ENCODE measurements around the gene MKRN2OS.

Gene MKRN2OS

GRCh38 chr3:12508291-12508700 lies 37.0 kb downstream of the MKRN2OS start:
- H3K4me2 ChIP-seq (ENCODE audit: low read depth, low read length, poor library complexity, severe bottlenecking), result no peak overlapping the region

DNA sequence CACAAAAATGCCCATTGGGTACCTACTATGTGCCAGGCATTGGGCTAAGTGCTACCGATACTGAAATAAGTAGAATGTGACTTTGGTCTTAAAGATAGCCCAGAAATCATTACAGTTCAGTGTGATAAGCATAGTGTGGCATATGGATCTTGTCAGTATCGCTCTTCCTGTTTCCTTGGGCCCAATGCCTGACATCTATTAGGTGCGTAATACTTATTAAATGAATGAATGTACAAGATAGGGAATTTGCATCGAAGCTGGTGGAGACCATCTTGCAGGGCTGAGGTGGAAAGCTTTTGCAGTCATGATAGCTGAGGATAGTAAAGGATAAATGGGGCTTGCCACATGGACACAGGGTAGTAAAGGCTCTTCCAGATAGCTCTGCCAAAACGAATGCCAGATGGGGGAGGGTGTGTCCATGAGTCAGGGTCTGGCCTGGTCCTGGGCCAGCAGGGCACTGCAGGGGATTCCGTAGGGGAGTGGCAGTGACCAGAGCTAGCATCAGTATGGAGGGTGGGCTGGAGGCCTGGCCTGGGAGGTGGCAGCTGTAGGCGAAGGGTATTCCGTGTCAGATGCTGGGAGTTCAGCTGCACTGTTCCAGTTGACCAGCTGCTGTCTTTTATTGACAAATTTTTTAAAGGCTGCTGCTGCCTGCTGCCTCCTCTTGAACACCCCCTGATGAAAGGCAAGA lies 37.6 kb downstream of the MKRN2OS start:
- Histone ChIP-seq H3F3A (ENCODE audit: insufficient read depth) (no peaks in the 10 kb centered on the region), H3K9me3 (ENCODE audit: insufficient read depth, low read length) (no peaks in the 10 kb centered on the region), H2AFZ (ENCODE audit: low read depth, low read length, severe bottlenecking) (no peak overlapping the region), H3K4me2 (ENCODE audit: low read depth, low read length, poor library complexity, severe bottlenecking) (no peak overlapping the region), H3K79me2 (ENCODE audit: insufficient read depth, low read length) (no peaks in the 10 kb centered on the region), H3K9me2 (replicated peaks; ENCODE audit: insufficient read depth, low read length) (no peaks in the 10 kb centered on the region), H3K36me3 (ENCODE audit: low read length) (no peaks in the 10 kb centered on the region), H3K27ac (ENCODE audit: low read depth, low read length) (no peak overlapping the region), H3K4me3 (ENCODE audit: insufficient read depth, low read length, poor library complexity, severe bottlenecking) (no peak overlapping the region), H3K27me3 (ENCODE audit: low read length) (no peaks in the 10 kb centered on the region), H4K20me1 (ENCODE audit: low read depth, low read length) (no peaks in the 10 kb centered on the region), H3K9ac (ENCODE audit: low read length) (no peak overlapping the region)
- TF ChIP-seq CTCF (IDR thresholded peaks at IDR 0.05; ENCODE audit: insufficient read depth, low read length, poor library complexity, severe bottlenecking) (no peak), EZH2phosphoT487 (conservative IDR thresholded peaks at IDR 0.05; ENCODE audit: low read length) (no peak)

More at GRCh38 chr3:12508291-12508700, 37.0 kb downstream of the MKRN2OS start:
- H3K36me3 ChIP-seq (ENCODE audit: low read length), result no peaks in the 10 kb centered on the region
- H2AFZ ChIP-seq (ENCODE audit: low read depth, low read length, severe bottlenecking), result no peak overlapping the region
- no peaks in the 10 kb centered on the region for H4K20me1 ChIP-seq (ENCODE audit: low read depth, low read length)
- no peaks in the 10 kb centered on the region for H3K9me3 ChIP-seq (ENCODE audit: insufficient read depth, low read length)
- H3K27ac ChIP-seq (ENCODE audit: low read depth, low read length), result no peak overlapping the region
- H3K4me3 ChIP-seq (ENCODE audit: insufficient read depth, low read length, poor library complexity, severe bottlenecking), result no peak overlapping the region
- no peaks in the 10 kb centered on the region for H3F3A ChIP-seq (ENCODE audit: insufficient read depth)
- H3K9ac ChIP-seq (ENCODE audit: low read length), result no peak overlapping the region
- no peaks in the 10 kb centered on the region for H3K9me2 ChIP-seq (replicated peaks; ENCODE audit: insufficient read depth, low read length)
- no peak for TF ChIP-seq EZH2phosphoT487 (conservative IDR thresholded peaks at IDR 0.05; ENCODE audit: low read length)
- TF ChIP-seq CTCF (IDR thresholded peaks at IDR 0.05; ENCODE audit: insufficient read depth, low read length, poor library complexity, severe bottlenecking), result no peak
- H3K27me3 ChIP-seq (ENCODE audit: low read length), result no peaks in the 10 kb centered on the region
- H3K79me2 ChIP-seq (ENCODE audit: insufficient read depth, low read length), result no peaks in the 10 kb centered on the region

- Histone ChIP-seq H3K9me3 (ENCODE audit: insufficient read depth, low read length) (no peaks in the 10 kb centered on the region), H2AFZ (ENCODE audit: low read depth, low read length, severe bottlenecking) (no peak overlapping the region), H3K4me3 (ENCODE audit: insufficient read depth, low read length, poor library complexity, severe bottlenecking) (no peak overlapping the region), H4K20me1 (ENCODE audit: low read depth, low read length) (no peaks in the 10 kb centered on the region), H3K9me2 (replicated peaks; ENCODE audit: insufficient read depth, low read length) (no peaks in the 10 kb centered on the region), H3F3A (ENCODE audit: insufficient read depth) (no peaks in the 10 kb centered on the region), H3K27ac (ENCODE audit: low read depth, low read length) (no peak overlapping the region), H3K79me2 (ENCODE audit: insufficient read depth, low read length) (no peaks in the 10 kb centered on the region), H3K27me3 (ENCODE audit: low read length) (no peaks in the 10 kb centered on the region), H3K4me2 (ENCODE audit: low read depth, low read length, poor library complexity, severe bottlenecking) (no peak overlapping the region), H3K36me3 (ENCODE audit: low read length) (no peaks in the 10 kb centered on the region), H3K9ac (ENCODE audit: low read length) (no peak overlapping the region)
- TF ChIP-seq CTCF (IDR thresholded peaks at IDR 0.05; ENCODE audit: insufficient read depth, low read length, poor library complexity, severe bottlenecking) (no peak), EZH2phosphoT487 (conservative IDR thresholded peaks at IDR 0.05; ENCODE audit: low read length) (no peak)
Measured at GRCh38 chr3:12506201-12506709, 39.0 kb downstream of the MKRN2OS start.

Data from SU-DHL-6 (cell line).